Measurements from ENCODE around the gene EPB41L1. TPM values are rescaled to one million over a fixed set of nuclear protein-coding genes. Genes with fewer than 3 reads are reported as not detected.

The EPB41L1 gene
- 121 and 184 TPM in 2 replicates for total RNA-seq (2022)
- Bru-seq, nascent RNA = percentile 89 among the genes with signal in this experiment
- percentile 92 among the genes with signal in this experiment for BruChase-seq, experiment 1, labeled RNA remaining after a 6-hour chase
- BruChase-seq, experiment 2, labeled RNA remaining after a 2-hour chase = percentile 91 among the genes with signal in this experiment
- long read RNA-seq, partial matches to known transcripts = 24 of 38 reads
- long read RNA-seq, other reads (novel, unspliced or antisense) = 14 of 38 reads

GRCh38 chr20:36154700-36155628 lies at the start of gene EPB41L1:
TSS of gene EPB41L1 (plus strand) at chr20:36154740. CDS start at chr20:36173778, 19,038 bp downstream.
- TF ChIP-seq CTCF (IDR thresholded peaks at IDR 0.05; ENCODE audit: unreplicated experiment) = no peak
- BruUV-seq (replicated peaks) = no TSS peak
- Mint-ChIP-seq H3K27me3 (ENCODE audit: unreplicated experiment) (no peaks in the 10 kb centered on the region), H3K4me1 (ENCODE audit: low read depth, unreplicated experiment) (peaks cover 34% of the 10 kb centered on the region), H3K27ac (ENCODE audit: unreplicated experiment) (peak within 1 kb of the TSS; percentile 9), H3K4me3 (ENCODE audit: low read depth, unreplicated experiment) (peak within 1 kb of the TSS; percentile 65), H3K36me3 (ENCODE audit: insufficient read depth, unreplicated experiment) (peaks cover 22% of the 10 kb centered on the region), H3K9me3 (ENCODE audit: low read depth, unreplicated experiment) (no peaks in the 10 kb centered on the region)
- CTCF ChIA-PET = no interaction called here
- DNase-seq = no peak
- intact Hi-C loops (cut with micrococcal nuclease; ENCODE audit: unreplicated experiment) = loop anchor here (5.0 kb wide), 1 partner anchor 282 kb away; no protein-coding TSS in a partner anchor

GRCh38 chr20:36104856-36105255 lies 49.7 kb upstream of the EPB41L1 start:
- H3K36me3 Mint-ChIP-seq (ENCODE audit: insufficient read depth, unreplicated experiment) = peaks cover 27% of the 10 kb centered on the region
- H3K4me3 Mint-ChIP-seq (ENCODE audit: low read depth, unreplicated experiment) = no peak overlapping the region
- CTCF ChIA-PET = interaction anchor here (0.6 kb wide), 2 partner anchors 269 to 489 kb away, joined by 3 to 4 read pairs; partner anchors contain the start of gene SPAG4
- intact Hi-C loops (cut with micrococcal nuclease; ENCODE audit: unreplicated experiment) = no loop called here
- H3K27me3 Mint-ChIP-seq (ENCODE audit: unreplicated experiment) = no peaks in the 10 kb centered on the region
- BruUV-seq (replicated peaks) = no TSS peak
- no peak for TF ChIP-seq CTCF (IDR thresholded peaks at IDR 0.05; ENCODE audit: unreplicated experiment)
- H3K9me3 Mint-ChIP-seq (ENCODE audit: low read depth, unreplicated experiment) = no peaks in the 10 kb centered on the region
- H3K27ac Mint-ChIP-seq (ENCODE audit: unreplicated experiment) = peak overlapping the region; percentile 1
- H3K4me1 Mint-ChIP-seq (ENCODE audit: low read depth, unreplicated experiment) = peaks cover 55% of the 10 kb centered on the region
- DNase-seq = no peak

- BruUV-seq (replicated peaks) = no TSS peak
- Mint-ChIP-seq H3K9me3 (ENCODE audit: low read depth, unreplicated experiment) (no peaks in the 10 kb centered on the region), H3K27me3 (ENCODE audit: unreplicated experiment) (no peaks in the 10 kb centered on the region), H3K27ac (ENCODE audit: unreplicated experiment) (peak overlapping the region; percentile 1), H3K36me3 (ENCODE audit: insufficient read depth, unreplicated experiment) (peaks cover 27% of the 10 kb centered on the region), H3K4me3 (ENCODE audit: low read depth, unreplicated experiment) (peak overlapping the region; percentile 17), H3K4me1 (ENCODE audit: low read depth, unreplicated experiment) (peaks cover 57% of the 10 kb centered on the region)
- intact Hi-C loops (cut with micrococcal nuclease; ENCODE audit: unreplicated experiment) = no loop called here
- DNase-seq = peak; percentile 50
- TF ChIP-seq CTCF (IDR thresholded peaks at IDR 0.05; ENCODE audit: unreplicated experiment) = no peak
- CTCF ChIA-PET = interaction anchor here (0.6 to 1.9 kb wide), 9 partner anchors 8 to 762 kb away, joined by 3 to 9 read pairs (median 4); no protein-coding TSS in a partner anchor
These were observed 48.8 kb upstream of the EPB41L1 start for GRCh38 chr20:36105711-36106226.

- Mint-ChIP-seq H3K27ac (ENCODE audit: unreplicated experiment) (no peak overlapping the region), H3K4me1 (ENCODE audit: low read depth, unreplicated experiment) (peaks cover 57% of the 10 kb centered on the region), H3K27me3 (ENCODE audit: unreplicated experiment) (no peaks in the 10 kb centered on the region), H3K36me3 (ENCODE audit: insufficient read depth, unreplicated experiment) (peaks cover 27% of the 10 kb centered on the region), H3K4me3 (ENCODE audit: low read depth, unreplicated experiment) (no peak overlapping the region), H3K9me3 (ENCODE audit: low read depth, unreplicated experiment) (no peaks in the 10 kb centered on the region)
- BruUV-seq (replicated peaks) = no TSS peak
- intact Hi-C loops (cut with micrococcal nuclease; ENCODE audit: unreplicated experiment) = no loop called here
- CTCF ChIA-PET = interaction anchor here (0.6 to 1.9 kb wide), 7 partner anchors 9 to 1076 kb away, joined by 3 to 9 read pairs (median 5); no protein-coding TSS in a partner anchor
- no peak for DNase-seq
- TF ChIP-seq CTCF (IDR thresholded peaks at IDR 0.05; ENCODE audit: unreplicated experiment) = no peak
These were observed 47.9 kb upstream of the EPB41L1 start for GRCh38 chr20:36106606-36107005.

All from Calu3 (cell line).